Measurements from ENCODE around the gene PFAS.

The PFAS gene

GRCh38 chr17:8267480-8268147 is 18.5 kb downstream of the PFAS start:
- no peak for DNase-seq

DNA sequence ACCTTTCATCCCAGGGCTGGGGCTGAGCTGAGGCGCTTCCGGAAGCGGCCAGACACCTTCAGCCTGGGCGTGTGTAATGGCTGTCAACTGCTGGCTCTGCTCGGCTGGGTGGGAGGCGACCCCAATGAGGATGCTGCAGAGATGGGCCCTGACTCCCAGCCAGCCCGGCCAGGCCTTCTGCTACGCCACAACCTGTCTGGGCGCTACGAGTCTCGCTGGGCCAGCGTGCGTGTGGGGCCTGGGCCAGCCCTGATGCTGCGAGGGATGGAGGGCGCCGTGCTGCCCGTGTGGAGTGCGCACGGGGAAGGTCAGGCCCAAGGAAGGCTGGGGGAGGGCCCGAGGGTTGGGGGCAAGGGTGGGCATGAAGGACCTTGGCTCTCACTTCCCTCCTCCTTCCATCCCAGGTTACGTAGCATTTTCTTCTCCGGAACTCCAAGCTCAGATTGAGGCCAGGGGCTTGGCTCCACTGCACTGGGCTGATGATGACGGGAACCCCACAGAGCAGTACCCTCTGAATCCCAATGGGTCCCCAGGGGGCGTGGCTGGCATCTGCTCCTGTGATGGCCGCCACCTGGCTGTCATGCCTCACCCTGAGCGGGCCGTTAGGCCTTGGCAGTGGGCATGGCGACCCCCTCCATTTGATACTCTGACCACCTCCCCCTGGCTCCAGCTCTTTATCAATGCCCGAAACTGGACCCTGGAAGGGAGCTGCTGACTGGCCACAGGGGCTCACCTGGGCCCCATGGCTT is 19.6 kb downstream of the PFAS start:
- DNase-seq, result no peak

GRCh38 chr17:8272421-8272820 is 23.3 kb downstream of the PFAS start:
- no peak for DNase-seq

- no peak for DNase-seq
Measured at GRCh38 chr17:8273884-8274444, 24.9 kb downstream of the PFAS start.

- no peak for DNase-seq
Measured at GRCh38 chr17:8274816-8275215, 25.7 kb downstream of the PFAS start.

DNA sequence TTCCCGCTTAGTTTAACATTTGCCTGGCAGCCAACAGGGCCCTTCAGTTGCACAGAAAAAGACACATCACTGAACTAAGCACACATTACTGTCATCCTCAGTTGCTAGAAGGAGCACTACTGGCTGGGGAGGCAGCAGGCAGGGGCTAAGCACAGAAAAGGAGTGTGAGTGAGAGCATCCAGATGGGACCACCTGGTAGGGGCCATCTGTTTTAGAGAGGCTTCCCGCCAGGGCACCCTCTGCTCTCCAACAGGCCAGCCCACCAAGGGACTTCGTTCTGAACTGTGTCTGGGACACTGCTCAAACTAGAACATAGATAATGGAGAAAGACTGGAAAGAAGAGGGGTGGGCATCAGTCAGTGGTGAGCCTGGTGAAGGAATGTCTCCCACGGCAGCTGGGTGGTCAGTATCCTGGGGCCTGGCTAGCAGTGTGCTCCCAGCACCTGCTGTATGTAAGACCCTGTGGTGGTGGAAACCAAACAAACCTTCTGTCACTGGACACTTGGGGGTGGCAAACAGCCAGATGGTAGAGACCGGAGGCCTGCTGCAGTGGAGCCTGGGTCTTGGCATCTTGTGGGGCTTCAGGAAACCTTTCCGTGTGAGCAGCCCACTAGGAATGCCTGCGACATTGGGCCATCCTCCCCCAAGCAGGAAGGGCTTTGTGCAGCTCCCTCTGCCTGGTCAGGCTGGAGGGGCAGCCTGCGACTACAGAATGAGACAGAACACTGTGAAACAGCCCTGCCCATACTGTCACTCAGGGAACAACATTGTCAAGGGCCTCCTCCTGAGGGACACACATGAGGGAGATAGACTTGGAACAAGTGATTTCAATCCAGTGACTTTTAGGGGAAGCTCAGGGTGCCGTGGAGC is 26.6 kb downstream of the PFAS start:
- DNase-seq, result no peak

- no peak for DNase-seq
Measured at GRCh38 chr17:8277317-8277716, 28.2 kb downstream of the PFAS start.

DNA sequence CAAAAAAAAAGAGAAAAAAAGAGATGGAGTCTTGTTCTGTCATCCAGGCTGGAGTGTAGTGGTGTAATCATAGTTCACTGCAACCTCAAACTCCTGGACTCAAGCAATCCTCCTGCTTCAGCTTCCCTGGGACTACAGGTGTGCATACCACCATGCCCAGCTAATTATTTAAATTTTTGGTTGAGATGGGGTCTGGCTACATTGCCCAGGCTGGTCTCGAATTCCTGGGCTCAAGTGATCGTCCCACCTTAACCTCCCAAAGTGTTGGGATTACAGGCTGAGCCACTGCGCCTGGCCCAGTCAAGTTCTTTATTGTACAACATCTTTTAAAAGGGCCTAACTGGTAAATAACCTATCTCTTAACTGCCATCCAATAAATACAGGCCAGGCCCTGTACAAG is 33.3 kb downstream of the PFAS start:
- no peak for DNase-seq

GRCh38 chr17:8283356-8283755 is 34.3 kb downstream of the PFAS start:
- no peak for DNase-seq

DNA sequence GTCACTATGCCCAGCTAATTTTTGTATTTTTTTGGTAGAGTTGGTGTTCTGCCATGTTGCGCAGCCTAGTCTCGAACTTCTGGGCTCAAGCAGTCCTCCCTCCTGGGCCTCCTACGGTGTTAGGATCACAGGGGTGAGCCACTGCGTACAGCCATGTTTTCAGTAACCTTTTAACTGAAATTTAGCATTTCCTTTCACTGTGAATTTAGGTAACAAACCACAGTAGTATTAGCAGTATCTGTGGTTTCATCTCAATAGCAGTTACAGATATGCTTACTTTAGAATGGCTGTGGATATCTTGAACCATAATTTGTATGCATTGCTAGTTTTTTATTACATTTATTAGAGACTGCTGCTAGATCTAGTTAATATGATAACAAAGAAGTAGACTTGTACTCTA is 35.0 kb downstream of the PFAS start:
- no peak for DNase-seq

DNA sequence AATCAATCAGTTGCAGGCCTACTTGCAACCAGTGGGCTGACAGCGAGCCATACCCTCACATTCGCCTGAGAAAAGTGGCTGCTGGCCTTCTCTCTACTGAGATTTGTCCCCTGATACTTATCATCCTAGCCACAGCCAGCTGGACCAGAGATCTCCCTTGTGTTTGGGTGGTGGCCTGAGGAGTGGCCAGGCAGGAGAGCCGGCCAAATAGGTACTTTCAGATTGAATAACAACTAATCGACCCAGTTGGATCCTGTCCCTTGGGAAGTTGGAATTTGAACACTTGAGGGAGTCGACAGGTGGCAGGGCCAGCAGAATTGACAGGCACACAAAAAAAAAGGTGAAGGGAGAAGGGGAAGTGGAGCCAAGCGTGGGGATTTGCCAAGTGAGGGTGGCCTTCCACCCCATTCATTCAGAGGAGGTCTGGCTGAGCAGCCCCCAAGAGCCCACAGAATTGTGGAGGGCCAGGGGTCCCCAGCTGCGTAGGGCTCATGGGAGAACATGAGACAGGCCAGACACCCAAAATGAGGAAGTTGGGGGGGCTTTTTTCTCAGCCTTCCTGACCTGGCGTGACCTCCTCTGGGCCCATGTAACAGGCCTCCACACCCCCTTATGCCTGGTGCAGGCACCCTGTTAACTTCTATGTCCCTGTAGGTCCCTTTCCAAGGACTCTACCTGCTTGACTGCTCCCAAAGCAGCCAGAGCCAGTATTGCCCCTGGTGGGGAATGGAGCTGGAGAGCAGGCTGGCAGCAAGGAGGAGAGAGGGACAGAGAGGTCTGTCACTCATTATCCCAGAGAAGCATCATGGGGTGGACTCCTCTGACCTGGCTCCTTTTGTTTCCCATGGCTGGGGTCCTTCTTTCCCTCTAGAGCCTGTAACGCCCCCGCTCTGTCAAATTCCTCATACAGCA is 36.4 kb downstream of the PFAS start:
- DNase-seq, result no peak

GRCh38 chr17:8287651-8288335 is 38.7 kb downstream of the PFAS start:
- DNase-seq, result no peak

DNA sequence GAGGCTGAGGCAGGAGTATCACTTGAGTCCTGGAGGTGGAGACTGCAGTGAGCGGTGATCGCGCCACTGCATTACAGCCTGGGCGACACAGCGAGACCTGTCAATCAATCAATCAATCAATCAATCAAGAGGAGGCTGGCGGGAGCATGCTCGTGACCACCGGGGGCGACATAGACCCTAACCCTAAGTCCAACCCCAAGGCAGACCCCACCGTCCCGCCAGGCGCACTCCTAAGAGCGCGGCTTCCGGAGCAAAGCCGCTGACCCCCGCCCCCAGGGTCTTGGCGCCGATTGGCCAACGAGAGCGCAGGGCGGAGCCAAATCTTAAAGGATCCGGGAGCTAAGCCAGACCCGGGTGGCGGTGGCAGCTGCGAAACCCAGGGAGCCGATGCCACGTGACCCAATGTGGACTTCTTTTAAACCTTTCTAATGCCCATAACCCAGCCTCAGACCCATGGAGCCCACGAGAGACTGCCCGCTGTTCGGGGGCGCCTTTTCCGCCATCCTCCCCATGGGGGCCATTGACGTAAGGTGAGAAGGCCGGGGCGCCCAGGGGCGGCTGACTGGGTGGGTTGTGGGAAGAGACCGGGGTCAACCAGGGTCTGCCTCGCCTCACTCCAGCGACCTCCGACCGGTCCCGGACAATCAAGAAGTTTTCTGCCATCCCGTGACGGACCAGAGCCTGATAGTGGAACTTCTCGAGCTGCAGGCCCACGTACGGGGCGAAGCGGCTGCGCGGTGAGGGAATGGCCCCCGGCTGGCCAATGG is 39.4 kb downstream of the PFAS start, which contains the start of gene RANGRF:
RANGRF (plus strand) TSS at position 335 of the 767 bp plus-strand sequence; CDS start at position 454, 119 bp downstream.
- peak; percentile 90 for DNase-seq

DNA sequence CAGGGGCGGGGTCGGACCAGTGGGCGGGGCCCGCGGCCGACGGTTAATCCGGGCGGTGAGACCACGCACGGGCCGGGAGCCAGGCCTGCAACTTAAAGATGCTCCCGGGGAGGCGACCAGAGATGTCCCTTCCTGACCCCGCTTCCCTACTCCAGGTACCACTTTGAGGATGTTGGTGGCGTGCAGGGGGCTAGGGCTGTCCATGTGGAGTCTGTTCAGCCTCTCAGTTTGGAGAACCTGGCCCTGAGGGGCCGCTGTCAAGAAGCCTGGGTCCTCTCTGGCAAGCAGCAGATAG is 40.0 kb downstream of the PFAS start:
- DNase-seq, result peak; percentile 88

- DNase-seq, result no peak
Measured at GRCh38 chr17:8290043-8290442, 41.0 kb downstream of the PFAS start.

GRCh38 chr17:8292639-8293395 is 43.7 kb downstream of the PFAS start:
- DNase-seq, result no peak

GRCh38 chr17:8294361-8294760 is 45.3 kb downstream of the PFAS start:
- DNase-seq, result no peak

DNA sequence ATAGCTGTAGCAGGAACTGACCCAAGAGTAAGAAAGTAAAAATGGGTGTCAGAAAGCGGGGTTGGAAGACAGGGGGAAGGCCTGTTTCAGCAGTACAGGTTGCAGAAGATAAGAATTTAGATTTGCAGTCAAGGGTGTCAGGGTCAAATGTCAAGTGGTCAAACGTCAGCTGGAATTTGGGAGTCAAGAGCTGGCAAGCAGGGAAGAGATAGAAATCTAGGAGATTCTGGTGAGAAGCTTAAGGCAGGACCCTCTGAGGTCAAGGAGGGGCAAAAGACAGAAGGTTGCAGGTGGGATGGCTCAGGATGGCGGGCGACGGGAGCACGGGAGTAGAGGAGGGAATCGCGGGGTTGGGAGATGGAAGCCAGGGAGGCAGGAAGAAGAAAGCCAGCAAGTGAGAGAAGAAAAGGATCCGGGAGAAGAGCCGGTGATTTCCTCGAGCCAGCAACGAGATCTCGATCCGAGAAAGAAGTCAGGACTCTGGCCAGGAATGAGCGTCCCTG is 45.8 kb downstream of the PFAS start:
- no peak for DNase-seq

- no peak for DNase-seq
Measured at GRCh38 chr17:8300226-8300625, 51.1 kb downstream of the PFAS start.

Measured in stimulated activated CD8-positive, alpha-beta memory T cell treated with anti-CD3 and anti-CD28 coated beads, Interleukin-4, amount 100 ng/mL, for 48 hours (primary cell).